Progenitor cell of endocrine pancreas (in vitro differentiated cells): ENCODE measurements around the gene DNAJB6. TPM values are rescaled to one million over a fixed set of nuclear protein-coding genes. Genes with fewer than 3 reads are reported as not detected.

Experiments used
- DNase-seq: peaks from one replicate; pipeline ENCODE4 v3.0.0; 2021; ENCODE audit warnings: low spot score; ENCODE audit not compliant: unreplicated experiment
- H3K27ac Mint-ChIP-seq: 2 replicates; pipeline ENCODE4 v1.8.0; 2021; ENCODE audit warnings: mild to moderate bottlenecking, moderate library complexity, mixed read lengths
- H3K27me3 Mint-ChIP-seq: 2 replicates; pipeline ENCODE4 v1.8.0; 2021; ENCODE audit warnings: mixed read lengths
- H3K36me3 Mint-ChIP-seq: 2 replicates; pipeline ENCODE4 v1.8.0; 2022; ENCODE audit warnings: mixed read lengths; ENCODE audit not compliant: insufficient read depth
- H3K4me1 Mint-ChIP-seq: 2 replicates; pipeline ENCODE4 v1.8.0; 2021; ENCODE audit warnings: low read depth, mixed read lengths
- H3K4me3 Mint-ChIP-seq: 2 replicates; pipeline ENCODE4 v1.8.0; 2021; ENCODE audit warnings: low read depth, mild to moderate bottlenecking, moderate library complexity, mixed read lengths
- H3K9me3 Mint-ChIP-seq: 2 replicates; pipeline ENCODE4 v1.8.0; 2021; ENCODE audit warnings: low read depth, mixed read lengths
- total RNA-seq: library from RNA; stranded (reverse); gene quantifications from 2 replicates; pipeline ENCODE4 v1.2.1, GENCODE V29; 2021
- TF ChIP-seq, protein P1 (sequence below): fragments of 200-600 bp; sonication (generic); IDR thresholded peaks from one replicate; pipeline ENCODE4 v1.5.0; 2021; ENCODE audit warnings: antibody characterized with exemption, mild to moderate bottlenecking; ENCODE audit not compliant: unreplicated experiment

DNAJB6 gene
- total RNA-seq, 1 donor from 2014 or later = 119 TPM

DNA sequence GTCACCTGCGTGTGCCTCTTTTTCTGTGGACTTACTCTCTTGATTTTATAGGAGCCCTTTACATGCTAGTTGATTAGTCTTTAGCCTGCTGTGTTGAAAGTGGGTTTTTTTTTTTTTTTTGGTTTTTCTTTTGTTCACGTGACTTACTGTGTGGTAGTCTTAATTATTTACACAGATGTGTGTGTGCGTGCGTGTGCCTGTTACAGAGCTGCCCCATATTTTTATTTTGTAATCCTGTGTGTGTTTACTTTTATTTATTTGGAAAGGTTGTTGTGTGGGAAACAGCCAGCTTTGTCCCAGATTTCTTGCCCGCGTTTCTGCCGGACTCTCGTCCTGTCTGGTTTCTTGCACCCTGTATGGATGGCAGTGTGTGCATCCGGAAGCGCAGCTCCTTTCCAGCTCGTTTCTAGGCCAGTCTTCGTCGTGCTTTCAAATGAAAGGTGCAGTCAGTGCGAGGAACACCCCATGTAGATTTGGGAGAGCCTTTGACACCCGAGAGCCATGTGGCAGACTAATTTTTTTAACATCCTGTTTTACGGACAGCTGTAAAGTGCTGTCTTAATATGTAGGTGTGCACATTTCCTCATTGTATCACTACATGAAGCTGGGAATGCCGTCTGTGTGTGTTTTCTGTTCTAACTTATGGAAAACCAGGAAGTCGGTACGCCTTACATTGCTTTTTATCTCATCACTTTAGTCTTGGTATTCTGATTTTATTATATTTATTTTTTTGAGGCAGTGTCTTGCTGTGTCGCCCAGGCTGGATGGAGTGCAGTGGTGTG is 55.6 kb downstream of the DNAJB6 start:
- TF ChIP-seq, protein P1, sequence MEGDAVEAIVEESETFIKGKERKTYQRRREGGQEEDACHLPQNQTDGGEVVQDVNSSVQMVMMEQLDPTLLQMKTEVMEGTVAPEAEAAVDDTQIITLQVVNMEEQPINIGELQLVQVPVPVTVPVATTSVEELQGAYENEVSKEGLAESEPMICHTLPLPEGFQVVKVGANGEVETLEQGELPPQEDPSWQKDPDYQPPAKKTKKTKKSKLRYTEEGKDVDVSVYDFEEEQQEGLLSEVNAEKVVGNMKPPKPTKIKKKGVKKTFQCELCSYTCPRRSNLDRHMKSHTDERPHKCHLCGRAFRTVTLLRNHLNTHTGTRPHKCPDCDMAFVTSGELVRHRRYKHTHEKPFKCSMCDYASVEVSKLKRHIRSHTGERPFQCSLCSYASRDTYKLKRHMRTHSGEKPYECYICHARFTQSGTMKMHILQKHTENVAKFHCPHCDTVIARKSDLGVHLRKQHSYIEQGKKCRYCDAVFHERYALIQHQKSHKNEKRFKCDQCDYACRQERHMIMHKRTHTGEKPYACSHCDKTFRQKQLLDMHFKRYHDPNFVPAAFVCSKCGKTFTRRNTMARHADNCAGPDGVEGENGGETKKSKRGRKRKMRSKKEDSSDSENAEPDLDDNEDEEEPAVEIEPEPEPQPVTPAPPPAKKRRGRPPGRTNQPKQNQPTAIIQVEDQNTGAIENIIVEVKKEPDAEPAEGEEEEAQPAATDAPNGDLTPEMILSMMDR = no peak
- no peak overlapping the region for H3K27ac Mint-ChIP-seq
- no peak for DNase-seq
- no peaks in the 10 kb centered on the region for H3K27me3 Mint-ChIP-seq
- H3K4me1 Mint-ChIP-seq = peaks cover under 1% of the 10 kb centered on the region
- H3K4me3 Mint-ChIP-seq = no peak overlapping the region
- H3K36me3 Mint-ChIP-seq = peaks cover 3% of the 10 kb centered on the region
- no peaks in the 10 kb centered on the region for H3K9me3 Mint-ChIP-seq

DNA sequence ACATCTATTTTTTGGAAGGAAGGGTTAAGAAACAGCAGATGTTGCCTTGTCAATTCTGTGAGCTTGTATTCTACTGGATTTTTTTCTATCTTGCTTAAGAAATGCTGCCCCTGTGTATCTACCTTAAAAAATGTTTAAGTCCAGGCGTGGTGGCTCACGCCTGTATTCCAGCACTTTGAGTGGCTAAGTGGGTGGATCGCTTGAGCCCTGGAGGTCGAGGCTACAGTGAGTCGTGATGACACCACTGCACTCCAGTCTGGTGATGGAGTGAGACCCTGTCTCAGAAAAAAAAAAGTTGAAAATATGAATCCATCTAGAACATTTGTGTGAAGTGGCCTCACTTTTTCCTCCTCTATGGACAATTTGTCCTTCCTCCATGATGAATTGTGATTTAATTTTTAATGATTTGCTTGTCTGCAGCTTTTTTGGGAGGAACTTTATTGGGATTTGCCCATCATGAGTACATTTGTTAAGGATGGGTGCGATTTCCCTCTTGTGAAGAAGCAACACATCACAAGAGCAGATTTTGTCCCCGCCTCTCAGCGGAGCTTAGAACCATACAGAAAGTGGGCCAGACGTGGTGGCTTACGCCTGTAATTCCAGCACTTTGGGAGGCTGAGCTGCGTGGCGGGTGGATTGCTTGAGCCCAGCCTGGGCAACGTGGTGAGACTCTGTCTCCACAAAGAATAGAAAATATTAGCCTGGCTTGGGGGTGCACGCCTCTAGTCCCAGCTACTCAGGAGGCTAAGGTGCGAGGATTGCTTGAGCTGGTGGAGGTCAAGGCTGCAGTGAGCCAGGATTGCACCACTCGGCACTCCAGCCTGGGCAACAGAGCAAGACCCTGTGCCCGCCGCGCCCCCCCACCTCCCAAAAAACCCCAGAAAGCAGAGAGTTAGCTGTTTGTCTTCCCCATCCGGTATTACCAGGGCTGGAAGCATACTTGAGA is 57.7 kb downstream of the DNAJB6 start:
- no peak for DNase-seq
- no peaks in the 10 kb centered on the region for H3K9me3 Mint-ChIP-seq
- H3K36me3 Mint-ChIP-seq = peaks cover 9% of the 10 kb centered on the region
- no peaks in the 10 kb centered on the region for H3K27me3 Mint-ChIP-seq
- H3K4me1 Mint-ChIP-seq = peaks cover 15% of the 10 kb centered on the region
- no peak overlapping the region for H3K4me3 Mint-ChIP-seq
- TF ChIP-seq, protein P1 = no peak
- peak overlapping the region; percentile 16 for H3K27ac Mint-ChIP-seq

DNA sequence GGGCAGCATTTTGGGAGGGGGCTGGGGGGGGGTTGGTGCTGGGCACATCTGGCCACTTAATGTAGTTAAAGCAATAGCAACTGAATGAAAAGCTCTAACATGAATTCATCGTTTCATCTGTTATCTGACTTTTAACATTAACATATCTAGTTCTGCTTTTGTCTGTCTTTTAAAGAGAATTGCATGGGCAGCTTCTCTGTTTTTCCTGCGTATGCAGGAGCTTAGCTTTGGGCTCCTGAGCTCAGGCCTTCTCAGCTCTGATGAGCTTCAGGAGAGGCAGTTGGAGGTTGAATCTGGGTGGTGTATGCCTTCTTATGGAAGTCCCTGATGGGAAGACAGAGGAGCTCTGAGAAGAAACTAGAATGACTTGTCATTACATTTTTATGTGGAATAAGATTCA is 58.4 kb downstream of the DNAJB6 start:
- peaks cover 15% of the 10 kb centered on the region for H3K4me1 Mint-ChIP-seq
- DNase-seq = no peak
- H3K27me3 Mint-ChIP-seq = no peaks in the 10 kb centered on the region
- no peaks in the 10 kb centered on the region for H3K9me3 Mint-ChIP-seq
- no peak overlapping the region for H3K27ac Mint-ChIP-seq
- H3K4me3 Mint-ChIP-seq = no peak overlapping the region
- TF ChIP-seq, protein P1 = no peak
- peaks cover 15% of the 10 kb centered on the region for H3K36me3 Mint-ChIP-seq

DNA sequence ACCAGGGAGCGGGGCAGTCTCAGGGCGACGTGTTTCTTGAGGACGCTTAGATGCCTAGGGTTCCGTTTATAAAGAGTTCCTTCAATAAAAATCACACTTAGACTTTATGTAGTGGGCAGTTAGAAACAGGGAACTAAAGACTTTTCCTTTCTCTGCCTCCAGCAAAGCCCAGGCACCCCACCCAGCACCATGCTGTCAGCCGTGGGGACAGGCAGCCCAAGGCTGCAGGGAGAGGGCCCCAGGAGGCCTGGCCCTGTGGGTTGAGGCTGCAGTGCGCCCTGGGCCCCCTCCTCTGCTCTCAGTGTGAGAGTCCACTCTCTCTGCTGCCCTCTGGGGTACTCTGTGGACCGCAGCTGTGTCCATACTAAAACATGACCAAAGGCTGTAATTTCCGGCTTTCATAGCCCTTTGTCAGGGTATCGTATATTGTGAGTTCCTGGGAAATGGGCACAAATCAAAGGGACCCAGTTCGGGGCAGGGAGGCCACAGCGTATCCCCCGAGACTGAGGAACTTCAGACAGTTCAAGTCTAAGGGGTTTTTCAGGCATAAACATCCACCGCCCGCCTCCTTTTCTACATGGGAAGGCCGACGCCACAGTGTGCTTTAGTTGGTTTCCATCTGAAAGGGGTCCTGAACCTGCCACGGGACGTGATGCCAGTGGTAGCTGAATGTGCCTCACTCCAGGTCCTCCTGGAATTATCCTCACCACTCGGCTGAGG is 59.7 kb downstream of the DNAJB6 start:
- Mint-ChIP-seq H3K9me3 (no peaks in the 10 kb centered on the region), H3K4me3 (no peak overlapping the region), H3K4me1 (peaks cover 17% of the 10 kb centered on the region), H3K36me3 (peaks cover 26% of the 10 kb centered on the region), H3K27ac (no peak overlapping the region), H3K27me3 (no peaks in the 10 kb centered on the region)
- DNase-seq = no peak
- TF ChIP-seq, protein P1 = no peak
